Cardiac fibroblast (primary cell): Measurements from ENCODE around the gene FAM237B.

Experiments used
- DNase-seq, 2 donors: peaks; one replicate each; pipeline versions ENCODE4 v3.0.0 to v3.0.0-alpha.2; 2010; ENCODE audit warnings: low read depth in 2 of 2
- H3K4me3 ChIP-seq, 2 donors: replicated peaks in 1 of 2; 1 replicate in 1 of 2; 2 replicates in 1 of 2; pipeline ENCODE4 v1.5.1; 2011; ENCODE audit warnings: low read depth in 2 of 2, low read length in 2 of 2, mild to moderate bottlenecking in 2 of 2, moderate library complexity in 1 of 2
- TF ChIP-seq, protein P1 (sequence below): IDR thresholded peaks from one replicate; pipeline ENCODE4 v1.5.1; 2011; ENCODE audit warnings: low read depth, mild to moderate bottlenecking, low read length, inconsistent platforms

The FAM237B gene

DNA sequence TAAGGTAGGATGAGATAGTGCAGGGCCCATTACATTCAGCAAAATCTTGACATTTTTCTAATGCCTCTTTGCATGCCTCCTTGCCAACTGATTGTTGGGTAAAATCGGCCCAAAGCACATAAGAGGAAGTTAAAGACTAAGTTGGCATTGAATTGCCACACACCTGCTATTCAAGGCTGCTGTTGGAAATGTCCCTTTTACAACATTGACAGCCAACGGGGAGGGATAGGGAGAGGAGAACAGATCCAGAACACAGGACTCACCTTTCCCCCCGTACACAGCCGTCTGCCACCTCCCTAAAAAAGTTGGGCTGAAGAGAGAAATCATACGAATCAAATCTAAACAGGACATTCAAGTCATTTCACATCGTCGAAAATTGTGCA lies 695 bp downstream of the FAM237B start:
- DNase-seq: peak in 1 of 2 donors; percentile 11
- TF ChIP-seq, protein P1, sequence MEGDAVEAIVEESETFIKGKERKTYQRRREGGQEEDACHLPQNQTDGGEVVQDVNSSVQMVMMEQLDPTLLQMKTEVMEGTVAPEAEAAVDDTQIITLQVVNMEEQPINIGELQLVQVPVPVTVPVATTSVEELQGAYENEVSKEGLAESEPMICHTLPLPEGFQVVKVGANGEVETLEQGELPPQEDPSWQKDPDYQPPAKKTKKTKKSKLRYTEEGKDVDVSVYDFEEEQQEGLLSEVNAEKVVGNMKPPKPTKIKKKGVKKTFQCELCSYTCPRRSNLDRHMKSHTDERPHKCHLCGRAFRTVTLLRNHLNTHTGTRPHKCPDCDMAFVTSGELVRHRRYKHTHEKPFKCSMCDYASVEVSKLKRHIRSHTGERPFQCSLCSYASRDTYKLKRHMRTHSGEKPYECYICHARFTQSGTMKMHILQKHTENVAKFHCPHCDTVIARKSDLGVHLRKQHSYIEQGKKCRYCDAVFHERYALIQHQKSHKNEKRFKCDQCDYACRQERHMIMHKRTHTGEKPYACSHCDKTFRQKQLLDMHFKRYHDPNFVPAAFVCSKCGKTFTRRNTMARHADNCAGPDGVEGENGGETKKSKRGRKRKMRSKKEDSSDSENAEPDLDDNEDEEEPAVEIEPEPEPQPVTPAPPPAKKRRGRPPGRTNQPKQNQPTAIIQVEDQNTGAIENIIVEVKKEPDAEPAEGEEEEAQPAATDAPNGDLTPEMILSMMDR: no peak
- H3K4me3 ChIP-seq: peak overlapping the region; percentile 32 to 44

DNA sequence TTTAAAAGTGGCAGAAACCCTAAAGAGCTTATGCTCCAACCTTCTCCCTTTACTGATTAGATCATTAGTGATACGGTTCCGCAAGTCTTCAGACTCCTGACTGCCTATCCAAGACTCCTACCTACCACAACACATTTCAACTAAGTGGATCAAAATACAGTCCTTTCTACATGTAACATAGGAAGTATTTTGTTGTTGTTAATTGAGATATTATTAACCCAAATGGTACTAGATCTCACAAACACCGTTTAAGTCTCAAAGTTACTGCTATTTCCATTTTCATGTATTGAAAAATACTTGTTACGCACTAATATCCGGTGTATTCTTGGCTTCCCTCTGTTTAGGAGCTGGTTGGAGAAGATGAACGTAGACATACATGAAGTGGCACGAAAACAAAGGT lies 1.1 kb downstream of the FAM237B start:
- DNase-seq: no peak
- TF ChIP-seq, protein P1: no peak
- H3K4me3 ChIP-seq: no peak overlapping the region

- no peak for DNase-seq
- TF ChIP-seq, protein P1: no peak
- no peak overlapping the region for H3K4me3 ChIP-seq
Observed at GRCh38 chr7:90313907-90314306, 7.2 kb downstream of the FAM237B start.

DNA sequence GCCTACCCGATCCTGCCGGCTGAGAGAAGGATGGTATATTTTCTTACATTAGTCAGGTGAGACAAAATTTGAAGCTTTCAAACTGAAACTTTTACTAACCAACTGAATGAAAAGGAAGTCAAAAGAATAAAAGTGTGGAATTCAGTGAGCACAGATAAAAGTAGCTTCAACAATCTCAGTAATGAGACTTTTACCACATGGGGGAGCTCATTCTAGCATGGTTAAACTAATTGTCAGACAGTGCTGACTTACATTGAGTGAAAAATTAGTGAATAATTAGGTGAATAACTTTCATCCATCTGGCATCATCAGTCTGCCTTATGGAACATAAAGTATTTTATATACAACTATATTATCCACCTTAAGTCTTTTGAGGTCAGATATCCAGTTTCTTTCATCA lies 8.4 kb downstream of the FAM237B start:
- TF ChIP-seq, protein P1: peak; percentile 20
- peak; percentile 32 to 36 for DNase-seq

GRCh38 chr7:90311175-90311574 lies 9.9 kb downstream of the FAM237B start:
- no peak for DNase-seq
- H3K4me3 ChIP-seq: no peak overlapping the region
- TF ChIP-seq, protein P1: no peak

More for the DNA sequence above, 8.4 kb downstream of the FAM237B start:
- H3K4me3 ChIP-seq: no peak overlapping the region

DNA sequence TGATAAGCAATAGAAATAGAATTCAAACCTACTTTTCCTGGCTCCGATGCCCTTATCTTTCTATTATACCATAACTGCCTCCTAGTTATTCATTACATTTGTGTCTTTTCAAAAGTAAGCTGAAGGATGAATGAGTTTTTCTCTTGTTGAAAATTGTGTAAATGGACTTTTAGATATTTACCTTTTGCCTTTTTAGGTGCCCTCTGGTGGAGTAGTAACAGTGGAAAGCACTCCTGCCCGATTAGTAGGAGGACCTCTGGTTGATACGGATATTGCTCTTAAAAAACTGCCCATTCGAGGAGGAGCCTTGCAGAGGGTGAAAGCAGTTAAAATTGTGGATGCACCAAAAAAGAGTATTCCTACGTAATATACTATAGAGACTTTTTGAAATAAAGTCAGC lies 11.2 kb downstream of the FAM237B start:
- H3K4me3 ChIP-seq: no peak overlapping the region
- DNase-seq: no peak
- TF ChIP-seq, protein P1: no peak

DNA sequence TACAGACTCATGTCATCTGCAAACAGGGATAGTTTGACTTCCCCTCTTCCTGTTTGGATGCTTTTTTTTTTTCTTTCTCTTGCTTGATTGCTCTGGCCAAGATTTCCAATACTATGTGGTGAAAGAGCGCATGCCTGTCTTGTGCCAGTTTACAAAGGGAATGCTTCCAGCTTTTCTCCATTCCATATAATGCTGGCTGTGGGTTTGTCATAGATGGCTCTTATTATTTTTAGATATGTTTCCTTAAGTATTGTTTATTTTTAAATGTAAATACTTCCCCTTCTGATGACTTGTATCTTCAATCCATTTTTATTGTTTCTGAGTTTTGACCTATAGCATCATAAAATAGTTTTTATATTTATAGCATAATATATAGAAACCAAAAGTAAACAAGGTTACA lies 17.9 kb downstream of the FAM237B start:
- peak in 1 of 2 donors; percentile 15 for DNase-seq
- H3K4me3 ChIP-seq: no peak overlapping the region
- TF ChIP-seq, protein P1: no peak
